GM18519 (cell line): ENCODE results near the gene ARHGAP18.

ENCODE experiments used
- ATAC-seq: cut with Tn5 transposase; IDR thresholded peaks from one replicate; pipeline ENCODE4 v1.9.1; 2021; ENCODE audit warnings: mild to moderate bottlenecking, moderate library complexity; ENCODE audit not compliant: unreplicated experiment, low FRiP score

ARHGAP18 gene

DNA sequence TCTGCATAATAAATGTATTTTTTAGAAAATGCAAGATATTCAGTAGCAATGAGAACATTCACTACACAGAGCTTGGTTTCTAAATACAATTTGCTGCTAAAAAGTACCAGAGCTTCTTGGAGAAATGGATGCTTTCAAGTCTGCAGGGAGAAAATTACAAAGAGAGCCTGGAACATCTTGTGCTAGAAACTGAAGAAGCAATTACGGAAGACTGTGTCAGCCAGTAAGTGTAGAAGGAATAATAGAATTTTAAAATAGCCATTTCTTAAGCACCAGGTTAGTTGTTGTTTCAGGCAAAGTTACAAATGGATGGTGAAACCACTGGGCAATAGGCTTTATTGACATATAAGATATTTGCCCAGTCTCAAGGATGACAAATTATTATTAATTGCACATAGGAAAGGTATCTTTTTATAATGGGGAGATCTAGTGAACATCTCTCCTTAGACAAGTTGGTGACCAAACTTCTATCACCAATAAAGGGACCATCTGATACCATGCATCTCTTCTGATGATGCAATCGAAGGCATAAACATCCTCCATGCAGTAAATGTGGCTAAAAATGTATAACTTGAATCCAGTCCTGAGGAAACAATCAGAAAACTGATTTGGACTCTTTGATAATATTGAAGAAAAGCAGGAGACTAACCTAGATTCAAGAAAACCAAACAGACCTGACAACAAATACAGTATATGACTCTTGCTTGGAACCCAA, 81.7 kb downstream of the ARHGAP18 start:
- ATAC-seq, result no peak

DNA sequence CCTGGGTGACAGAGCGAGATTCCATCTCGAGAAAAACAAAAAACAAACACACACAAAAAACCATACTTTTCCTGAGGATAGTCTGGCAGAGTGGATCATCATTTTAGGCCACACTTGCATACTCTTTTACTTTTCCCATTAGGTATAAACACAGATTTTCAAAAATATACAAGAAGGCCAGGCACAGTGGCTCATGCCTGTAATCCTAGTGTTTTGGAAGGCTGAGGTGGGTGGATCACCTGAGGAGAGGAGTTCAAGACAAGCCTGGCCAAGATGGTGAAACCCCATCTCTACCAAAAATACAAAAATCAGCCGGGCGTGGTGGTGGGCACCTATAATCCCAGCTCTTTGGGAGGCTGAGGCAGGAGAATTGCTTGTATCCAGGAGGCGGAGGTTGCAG, 85.5 kb downstream of the ARHGAP18 start:
- ATAC-seq, result no peak

DNA sequence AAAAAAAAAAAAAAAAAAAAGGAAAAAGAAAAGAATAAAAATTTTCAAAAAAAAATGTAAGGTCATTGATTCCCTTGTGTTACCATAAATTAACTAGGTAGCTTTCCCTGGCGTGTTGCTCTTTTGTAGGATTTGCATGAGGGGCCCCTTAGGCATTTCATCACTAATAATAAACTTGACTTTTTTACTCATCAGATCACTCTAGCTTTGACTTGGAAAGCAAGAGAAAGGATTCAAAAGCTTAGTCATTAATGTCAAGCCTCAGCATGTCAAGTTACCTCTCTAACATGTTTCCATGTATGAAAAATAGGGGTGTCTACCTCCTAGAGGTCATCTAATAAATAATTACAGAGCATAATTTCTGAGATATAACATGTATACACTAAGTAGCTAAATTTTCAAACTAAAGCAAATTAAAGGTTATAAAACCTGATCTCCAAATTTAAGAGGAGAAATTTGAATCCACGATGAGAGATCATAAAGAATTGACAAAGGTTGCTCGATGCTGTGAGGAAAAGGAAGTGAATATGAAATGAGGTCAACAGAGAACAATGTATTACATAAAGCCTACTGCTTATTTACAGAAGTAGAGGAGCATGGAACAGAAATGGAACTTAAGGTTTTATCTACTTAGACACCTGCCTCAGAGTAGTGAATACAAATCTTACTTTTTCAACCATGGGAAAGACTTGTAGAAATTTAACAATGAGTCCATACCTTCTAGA, 86.8 kb downstream of the ARHGAP18 start:
- ATAC-seq, result peak; percentile 76

DNA sequence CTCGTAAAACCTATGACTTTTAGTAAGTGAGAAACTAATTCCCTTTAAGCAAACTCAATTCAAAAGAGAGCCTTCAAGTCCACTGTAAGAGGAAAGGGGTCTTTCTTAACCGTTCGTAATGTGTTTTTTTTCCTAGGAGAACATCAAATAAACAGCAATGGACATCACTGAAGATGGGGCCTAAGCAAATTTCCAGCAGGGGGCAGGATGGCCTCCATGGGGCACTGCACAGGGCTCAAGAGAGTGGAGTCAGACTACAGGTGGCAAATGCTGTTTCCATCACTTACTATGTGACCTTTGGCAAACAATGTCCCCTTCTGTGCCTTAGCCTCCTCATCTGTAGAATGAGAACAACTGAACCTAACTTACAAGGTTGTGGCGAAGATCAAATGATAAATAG, 88.7 kb downstream of the ARHGAP18 start:
- ATAC-seq, result no peak

DNA sequence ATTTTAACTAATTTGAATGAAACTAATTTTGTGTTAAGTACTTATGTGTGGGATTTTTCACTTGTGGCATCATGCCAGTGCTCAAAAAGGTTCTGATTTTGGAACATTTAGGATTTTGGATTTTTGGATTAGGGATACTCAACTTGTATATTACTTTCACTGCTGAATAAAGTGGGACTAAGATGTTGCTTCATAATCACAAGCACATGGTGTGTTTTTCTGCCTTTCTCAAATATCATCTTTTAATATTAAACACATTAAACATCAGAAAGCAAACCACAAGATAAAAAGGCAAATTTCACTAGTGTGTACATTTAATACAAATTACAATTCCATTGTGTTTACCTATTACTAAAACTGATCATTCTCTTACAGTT, 89.8 kb downstream of the ARHGAP18 start:
- ATAC-seq, result no peak

DNA sequence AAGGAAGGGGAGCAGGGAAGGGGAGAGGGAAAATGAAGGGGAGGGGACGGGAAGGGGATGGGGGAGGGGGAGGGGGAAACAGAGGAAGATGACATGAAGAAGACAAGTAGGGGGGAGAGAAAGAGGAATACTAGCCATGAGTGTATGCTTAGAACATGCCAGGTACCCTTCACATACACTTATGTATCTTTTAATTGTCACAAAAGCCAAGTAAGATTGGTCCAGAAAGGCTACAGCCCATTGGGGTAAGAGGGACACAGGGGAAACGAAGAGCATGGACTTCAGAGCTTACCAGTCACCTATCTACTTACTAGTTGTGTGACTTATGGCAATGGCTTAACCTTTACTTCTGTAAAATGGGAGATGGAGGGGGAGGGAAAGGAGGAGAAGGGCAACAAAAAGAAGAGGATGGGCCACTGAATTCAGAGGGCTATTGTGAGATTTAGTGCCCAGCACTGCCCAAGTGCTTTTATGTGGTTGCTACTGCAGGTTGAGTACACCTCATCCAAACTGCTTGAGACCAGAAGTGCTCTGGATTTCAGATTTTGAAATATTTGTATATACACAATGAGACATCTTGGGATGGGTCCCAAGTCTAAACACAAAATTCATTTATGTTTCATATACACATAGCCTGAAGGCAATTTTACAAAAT, 90.3 kb downstream of the ARHGAP18 start:
- ATAC-seq, result no peak

DNA sequence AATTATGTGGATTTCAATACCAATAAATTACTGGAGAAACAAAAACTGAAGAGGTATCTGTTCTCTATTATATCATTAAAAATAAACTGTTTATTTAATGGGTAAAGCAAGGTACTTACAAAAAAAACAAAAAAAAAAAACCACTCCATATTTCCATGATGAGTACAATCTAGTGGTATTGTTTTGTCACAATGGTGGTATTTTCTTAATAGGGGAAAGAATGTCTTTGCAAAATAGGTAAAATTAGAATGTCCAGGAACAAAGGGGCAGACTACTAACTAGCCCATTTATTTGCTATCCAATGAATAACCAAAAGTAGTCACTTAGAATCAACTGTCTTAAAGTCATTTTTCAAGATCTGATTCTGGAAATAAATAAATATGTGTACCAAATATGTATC, 92.0 kb downstream of the ARHGAP18 start:
- no peak for ATAC-seq

DNA sequence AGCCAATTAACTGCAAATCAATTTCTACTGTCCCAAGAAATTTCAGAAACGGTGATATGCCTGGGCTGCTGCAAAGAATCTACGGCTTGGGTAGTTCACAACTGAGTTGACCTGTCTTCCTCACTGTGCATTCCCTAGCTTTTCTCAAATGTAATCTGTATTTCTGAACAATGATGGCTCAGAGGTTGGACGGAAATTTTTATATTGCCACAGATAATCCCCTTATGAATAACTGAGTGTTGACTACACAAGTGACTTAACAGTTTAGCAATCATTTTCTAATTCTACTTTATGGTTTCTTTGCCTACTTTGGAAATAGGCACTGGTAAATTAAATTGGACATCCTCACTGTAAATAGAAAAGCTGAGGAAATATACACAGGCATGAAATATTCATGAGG, 94.5 kb downstream of the ARHGAP18 start:
- no peak for ATAC-seq

DNA sequence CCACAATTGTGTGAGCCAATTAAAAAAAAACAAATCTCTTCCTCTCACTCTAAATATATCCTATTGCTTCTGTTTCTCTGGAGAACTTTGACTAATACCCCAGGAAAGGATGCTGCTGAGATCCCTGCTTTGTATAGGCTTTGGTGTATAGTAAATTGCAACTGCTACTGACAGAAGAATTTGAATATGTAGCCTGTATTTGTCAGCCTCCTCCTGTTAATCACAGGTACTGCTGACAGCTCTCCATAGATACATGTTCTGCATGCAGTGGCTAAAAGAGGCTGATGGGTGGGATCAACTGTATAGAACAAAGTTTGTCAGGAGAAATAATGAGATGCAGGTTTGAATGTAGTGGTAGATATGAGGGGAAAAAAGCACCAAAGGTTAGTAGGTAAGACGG, 95.0 kb downstream of the ARHGAP18 start:
- ATAC-seq, result no peak

DNA sequence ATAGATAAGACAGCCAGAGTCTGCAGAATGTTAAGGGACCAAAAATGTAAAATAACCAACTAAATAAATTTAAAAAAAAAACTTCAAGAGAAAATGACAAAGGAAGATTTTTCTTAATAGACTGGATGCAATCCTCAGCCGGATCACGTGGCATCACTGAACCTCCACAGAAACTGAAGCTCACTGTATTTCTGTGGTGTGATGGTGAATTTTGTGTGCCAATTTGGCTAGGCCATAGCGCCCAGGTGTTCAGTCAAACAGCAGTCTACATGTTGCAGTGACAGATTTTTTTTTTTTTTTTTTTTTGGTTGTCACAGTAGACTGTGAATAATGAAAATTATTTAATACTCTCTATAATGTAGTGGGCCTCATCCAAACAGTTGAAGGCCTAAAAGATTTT, 95.5 kb downstream of the ARHGAP18 start:
- ATAC-seq, result no peak

DNA sequence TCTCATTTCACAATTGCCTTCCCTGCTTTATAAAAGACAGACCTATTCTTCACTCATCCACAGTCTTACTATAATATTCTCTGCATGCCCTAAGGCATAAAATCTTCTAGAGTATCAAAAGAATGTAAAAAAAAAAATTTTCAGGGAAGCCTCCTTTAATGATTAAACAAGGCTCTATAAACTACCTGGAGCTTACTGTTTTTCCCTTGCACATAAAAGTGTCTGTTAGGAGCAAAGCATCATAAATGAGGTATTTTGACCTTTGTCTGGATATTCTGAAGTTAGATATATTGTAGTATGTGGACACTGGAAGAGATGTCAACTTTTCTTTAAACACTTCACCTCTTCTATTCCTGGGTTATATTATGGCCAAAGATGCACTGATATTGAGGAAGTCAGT, 97.5 kb downstream of the ARHGAP18 start:
- no peak for ATAC-seq

DNA sequence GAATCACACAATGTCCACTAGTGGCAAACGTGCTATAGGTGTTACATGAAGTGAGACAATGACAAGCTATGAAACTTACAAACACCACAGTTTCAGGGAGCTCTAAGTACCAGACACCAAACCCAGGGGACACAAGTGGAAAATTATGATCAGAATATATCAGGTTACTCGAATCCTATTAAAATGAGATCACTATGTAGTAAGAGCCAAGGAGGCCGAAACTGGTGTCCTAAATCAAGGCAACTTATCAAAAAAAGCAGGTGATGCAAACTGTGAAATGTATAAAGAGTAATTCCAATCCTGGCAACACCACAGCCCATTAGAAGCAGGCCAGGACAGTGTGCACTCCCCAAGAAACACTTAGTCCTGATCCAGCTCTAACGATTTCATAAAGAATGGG, 100.3 kb downstream of the ARHGAP18 start:
- no peak for ATAC-seq

DNA sequence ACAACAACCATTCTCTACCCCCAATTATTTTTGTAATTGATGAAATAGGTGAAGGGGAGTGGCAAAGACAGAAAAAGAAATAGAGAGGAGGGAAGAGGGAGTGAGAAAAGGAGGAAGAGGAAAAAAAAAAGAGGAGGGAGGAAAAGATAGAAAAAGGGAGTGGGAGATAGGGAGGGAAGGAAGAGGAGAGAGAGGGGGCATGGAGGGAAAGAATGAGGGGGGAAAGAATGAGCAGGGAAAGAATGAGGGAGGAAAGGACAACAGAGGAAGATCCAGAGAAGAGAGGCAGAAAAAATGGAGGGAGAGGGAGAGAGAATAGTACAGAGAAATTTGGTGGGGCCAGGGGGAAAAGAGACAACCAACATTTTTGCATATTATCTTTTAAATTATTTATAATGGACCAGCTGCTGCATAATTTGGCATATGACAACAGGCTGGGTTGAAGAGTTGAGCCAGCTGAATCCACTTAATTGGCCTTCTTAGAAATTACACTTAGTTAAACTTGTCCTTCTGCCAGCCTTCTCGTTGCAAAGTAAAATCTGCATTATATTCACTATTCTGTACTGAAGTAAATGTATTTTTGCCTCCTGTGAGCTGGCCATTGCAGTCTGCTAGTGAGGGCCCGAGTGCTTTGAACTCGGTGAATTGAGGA, 101.0 kb downstream of the ARHGAP18 start:
- no peak for ATAC-seq

DNA sequence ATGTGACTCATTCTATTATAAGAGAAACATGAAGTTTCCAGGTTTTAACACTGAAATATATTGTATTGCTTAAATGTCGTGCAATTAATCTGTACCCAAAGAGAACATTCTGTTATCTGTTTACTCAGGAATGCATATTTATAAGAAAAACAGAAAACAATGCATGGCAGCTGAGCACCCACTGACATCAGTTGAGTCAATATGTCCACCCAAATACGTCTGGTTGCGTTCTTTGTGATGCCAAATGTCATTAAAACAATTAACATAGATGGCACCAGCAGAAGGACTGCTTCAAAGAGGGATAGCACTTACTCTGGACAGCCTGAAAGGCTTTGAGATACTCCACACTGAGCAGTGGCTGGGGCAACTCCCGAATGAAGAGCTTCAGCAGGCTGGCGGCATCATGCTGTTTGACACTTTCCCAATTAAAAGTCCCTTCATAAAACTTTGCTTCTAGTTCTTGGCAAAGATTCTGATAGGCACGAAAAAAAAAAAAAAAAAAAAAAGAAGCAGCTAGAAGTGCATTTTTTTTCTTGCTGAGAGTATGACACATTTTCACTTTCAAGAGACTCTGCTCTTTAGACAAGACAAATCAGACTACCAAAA, 102.3 kb downstream of the ARHGAP18 start:
- ATAC-seq, result no peak

DNA sequence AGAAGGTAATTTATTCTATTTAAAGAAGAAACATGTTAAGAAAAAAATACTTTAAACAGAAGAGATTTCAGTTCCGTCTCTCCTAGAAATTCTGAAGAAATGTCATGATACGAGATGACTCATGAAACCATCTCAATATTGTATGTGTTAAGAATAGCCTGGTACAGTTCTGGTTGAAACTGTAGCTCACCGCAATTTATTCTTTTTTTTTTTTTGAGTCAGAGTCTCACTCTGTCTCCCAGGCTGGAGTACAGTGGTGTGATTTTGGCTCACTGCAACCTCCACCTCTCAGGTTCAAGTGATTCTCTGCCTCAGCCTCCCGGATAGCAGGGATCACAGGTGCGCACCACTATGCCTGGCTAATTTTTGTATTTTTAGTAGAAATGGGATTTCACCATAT, 103.3 kb downstream of the ARHGAP18 start:
- peak; percentile 73 for ATAC-seq

DNA sequence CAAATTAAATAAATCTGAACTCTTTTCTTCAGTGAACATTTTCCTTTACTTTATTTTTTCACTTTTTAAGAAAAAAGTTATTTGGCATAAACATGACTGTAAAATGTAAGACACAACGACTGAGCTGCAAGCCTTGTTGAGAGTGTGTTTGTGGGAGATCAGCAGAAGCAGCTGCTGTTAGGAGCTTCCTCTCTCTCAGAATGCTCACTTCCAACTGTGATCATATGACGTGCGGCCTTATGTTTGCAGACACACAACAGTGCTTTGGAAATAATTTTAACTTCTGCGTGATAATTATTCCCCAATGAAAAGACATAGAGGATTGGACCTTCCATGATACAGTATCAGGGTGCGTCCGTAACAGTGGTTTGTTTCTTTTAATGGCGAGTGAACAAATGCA, 104.0 kb downstream of the ARHGAP18 start:
- no peak for ATAC-seq

DNA sequence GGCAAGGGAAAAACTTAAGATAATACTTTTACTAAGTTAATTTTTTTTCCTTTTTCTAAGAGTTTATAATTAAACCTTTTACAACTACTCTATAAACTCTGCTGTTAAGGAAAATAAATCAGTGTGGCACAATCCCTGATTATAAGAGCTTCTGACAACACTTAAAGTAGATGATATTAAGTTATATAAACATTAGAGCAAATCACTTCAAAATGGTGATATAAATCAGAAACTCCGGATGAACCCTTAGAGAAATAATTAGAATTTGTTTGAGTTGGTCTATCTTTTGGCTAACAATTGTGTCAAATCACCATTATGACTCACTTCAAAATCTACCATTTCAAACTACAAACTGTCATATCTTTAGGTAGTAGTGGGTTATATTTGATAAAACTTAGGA, 104.9 kb downstream of the ARHGAP18 start:
- ATAC-seq, result no peak

DNA sequence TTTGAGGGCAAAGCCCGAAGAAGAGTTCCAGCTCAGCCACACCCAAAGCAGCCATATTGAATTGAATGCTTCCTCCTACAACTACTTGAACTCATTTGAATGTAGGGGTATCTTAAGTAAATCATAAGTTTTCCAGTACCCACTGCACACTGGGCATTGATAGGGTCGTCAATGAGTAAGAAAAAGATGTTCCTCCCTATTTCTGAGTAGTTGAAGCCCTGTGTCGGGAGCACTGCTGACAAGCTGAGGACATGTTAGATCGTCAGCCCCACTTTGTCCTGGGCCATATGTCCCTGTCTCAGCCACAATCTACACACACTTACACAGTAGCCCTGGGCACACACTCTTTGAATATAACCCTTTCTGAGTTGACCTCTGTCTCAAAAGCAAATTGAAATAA, 105.7 kb downstream of the ARHGAP18 start:
- no peak for ATAC-seq

DNA sequence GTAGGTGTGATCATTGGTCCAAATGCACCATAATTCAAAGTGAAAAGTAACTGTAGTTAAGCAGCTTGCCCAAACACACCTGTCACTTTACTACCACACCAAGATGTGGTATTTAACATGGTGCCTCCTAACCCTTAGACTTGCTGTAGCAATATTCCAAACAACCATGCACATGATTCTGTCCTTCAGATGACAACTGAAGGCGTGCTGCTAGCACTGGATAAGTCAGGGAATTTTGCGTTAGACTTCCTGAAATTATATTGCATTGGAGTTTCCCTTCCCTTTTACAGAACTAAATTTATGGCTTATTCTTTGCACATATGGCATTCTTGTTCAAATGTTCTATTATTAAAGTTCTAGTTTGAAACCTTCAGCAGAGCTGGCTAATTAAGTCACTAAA, 106.2 kb downstream of the ARHGAP18 start:
- no peak for ATAC-seq

DNA sequence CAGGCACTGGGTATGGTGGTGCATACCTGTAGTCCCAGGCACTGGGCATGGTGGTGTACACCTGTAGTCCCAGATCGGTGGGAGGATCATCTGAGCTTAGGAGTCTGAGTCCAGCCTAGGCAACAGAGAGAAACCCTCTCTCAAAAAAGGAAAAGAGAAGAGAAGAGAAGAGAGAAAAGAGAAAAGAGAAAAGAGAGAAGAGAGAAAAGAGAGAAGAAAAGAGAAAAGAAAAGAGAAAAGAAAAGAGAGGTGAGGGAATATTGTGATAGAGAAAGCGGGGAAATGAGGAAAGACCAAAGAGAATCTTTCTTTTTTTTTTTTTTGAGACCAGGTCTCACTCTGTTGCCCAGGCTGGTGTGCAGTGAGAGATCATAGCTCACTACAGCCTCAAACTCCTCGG, 108.7 kb downstream of the ARHGAP18 start:
- ATAC-seq, result no peak

DNA sequence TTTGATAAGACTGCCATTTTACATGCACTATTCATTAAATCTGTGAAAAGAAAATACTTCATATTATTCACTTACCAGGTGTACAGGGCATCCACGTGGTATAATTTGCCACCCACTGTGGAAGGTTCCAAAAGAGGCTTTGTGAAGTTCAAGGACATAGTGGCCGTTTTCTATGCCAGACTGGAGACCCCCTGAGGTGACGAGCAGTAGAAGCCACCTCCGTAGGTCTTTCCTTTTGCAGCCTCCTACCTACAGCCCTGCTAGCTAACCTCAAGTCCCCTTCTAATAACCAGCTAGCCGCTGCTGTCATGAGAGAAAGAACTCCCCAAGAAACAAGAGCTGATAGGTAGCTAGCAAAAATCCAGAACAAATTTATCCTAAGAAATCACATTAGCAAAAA, 110.5 kb downstream of the ARHGAP18 start:
- ATAC-seq, result no peak
